GM19351 (cell line): ENCODE measurements around the gene BACH2.

Source experiments
- ATAC-seq: cut with Tn5 transposase; IDR thresholded peaks from one replicate; pipeline ENCODE4 v1.9.1; 2021; ENCODE audit warnings: mild to moderate bottlenecking, moderate library complexity; ENCODE audit not compliant: unreplicated experiment

BACH2 gene

GRCh38 chr6:90303039-90303438 lies 6.4 kb upstream of the BACH2 start:
- no peak for ATAC-seq

- no peak for ATAC-seq
Measured at GRCh38 chr6:90302320-90302719, 5.7 kb upstream of the BACH2 start.

- ATAC-seq, result no peak
Measured at GRCh38 chr6:90301816-90302215, 5.2 kb upstream of the BACH2 start.

- no peak for ATAC-seq
Measured at GRCh38 chr6:90298459-90299053, 1.9 kb upstream of the BACH2 start.

- ATAC-seq, result no peak
Measured at GRCh38 chr6:90297867-90298381, 1.3 kb upstream of the BACH2 start.

- ATAC-seq, result no peak
Measured at GRCh38 chr6:90297115-90297866, 648 bp upstream of the BACH2 start.

GRCh38 chr6:90295854-90296340 lies 746 bp downstream of the BACH2 start:
- ATAC-seq, result peak; percentile 35

- peak; percentile 31 for ATAC-seq
Measured at GRCh38 chr6:90294989-90295853, 1.4 kb downstream of the BACH2 start.

GRCh38 chr6:90294614-90294988 lies 2.0 kb downstream of the BACH2 start:
- no peak for ATAC-seq

GRCh38 chr6:90294008-90294511 lies 2.6 kb downstream of the BACH2 start:
- ATAC-seq, result no peak

GRCh38 chr6:90293319-90293953 lies 3.2 kb downstream of the BACH2 start:
- ATAC-seq, result no peak

GRCh38 chr6:90291565-90291964 lies 5.1 kb downstream of the BACH2 start:
- no peak for ATAC-seq

GRCh38 chr6:90290811-90291420 lies 5.7 kb downstream of the BACH2 start:
- ATAC-seq, result no peak

GRCh38 chr6:90289902-90290301 lies 6.7 kb downstream of the BACH2 start:
- ATAC-seq, result no peak

GRCh38 chr6:90288404-90288803 lies 8.2 kb downstream of the BACH2 start:
- no peak for ATAC-seq

GRCh38 chr6:90286884-90287488 lies 9.7 kb downstream of the BACH2 start:
- ATAC-seq, result no peak

- peak; percentile 59 for ATAC-seq
Measured at GRCh38 chr6:90285611-90286381, 10.8 kb downstream of the BACH2 start.

GRCh38 chr6:90285042-90285481 lies 11.6 kb downstream of the BACH2 start:
- ATAC-seq, result peak; percentile 41
